ENCODE measurements around the gene LRRC8D.

DNA sequence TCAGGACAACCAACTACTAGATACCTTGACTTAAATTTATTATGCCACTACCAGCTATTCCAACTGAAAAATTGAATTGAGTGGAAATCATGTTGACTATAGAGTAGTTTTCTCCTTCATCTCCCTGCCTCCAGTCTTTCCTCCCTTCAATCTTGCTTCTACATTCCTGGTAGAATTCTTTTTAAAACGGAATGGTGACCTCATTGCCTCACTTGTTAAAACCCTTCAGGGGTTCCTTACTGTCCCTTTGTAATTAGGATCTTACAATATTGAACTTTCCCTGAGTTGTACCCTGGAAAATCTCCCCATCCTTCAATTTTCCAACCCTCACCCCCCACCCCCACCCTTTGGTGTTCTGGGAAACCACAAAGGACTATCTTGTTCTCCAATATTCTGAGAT is 91.2 kb downstream of the LRRC8D start:
- TF ChIP-seq MAFK (IDR thresholded peaks at IDR 0.05; ENCODE audit: low read depth, low read length) (no peak), RAD21 (IDR thresholded peaks at IDR 0.05; ENCODE audit: low read length) (no peak), FOS (IDR thresholded peaks at IDR 0.05; ENCODE audit: low read depth, low read length) (no peak), RCOR1 (IDR thresholded peaks at IDR 0.05; ENCODE audit: insufficient replicate concordance, low read length) (no peak)
- TF ChIP-seq, protein P1, sequence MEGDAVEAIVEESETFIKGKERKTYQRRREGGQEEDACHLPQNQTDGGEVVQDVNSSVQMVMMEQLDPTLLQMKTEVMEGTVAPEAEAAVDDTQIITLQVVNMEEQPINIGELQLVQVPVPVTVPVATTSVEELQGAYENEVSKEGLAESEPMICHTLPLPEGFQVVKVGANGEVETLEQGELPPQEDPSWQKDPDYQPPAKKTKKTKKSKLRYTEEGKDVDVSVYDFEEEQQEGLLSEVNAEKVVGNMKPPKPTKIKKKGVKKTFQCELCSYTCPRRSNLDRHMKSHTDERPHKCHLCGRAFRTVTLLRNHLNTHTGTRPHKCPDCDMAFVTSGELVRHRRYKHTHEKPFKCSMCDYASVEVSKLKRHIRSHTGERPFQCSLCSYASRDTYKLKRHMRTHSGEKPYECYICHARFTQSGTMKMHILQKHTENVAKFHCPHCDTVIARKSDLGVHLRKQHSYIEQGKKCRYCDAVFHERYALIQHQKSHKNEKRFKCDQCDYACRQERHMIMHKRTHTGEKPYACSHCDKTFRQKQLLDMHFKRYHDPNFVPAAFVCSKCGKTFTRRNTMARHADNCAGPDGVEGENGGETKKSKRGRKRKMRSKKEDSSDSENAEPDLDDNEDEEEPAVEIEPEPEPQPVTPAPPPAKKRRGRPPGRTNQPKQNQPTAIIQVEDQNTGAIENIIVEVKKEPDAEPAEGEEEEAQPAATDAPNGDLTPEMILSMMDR (conservative IDR thresholded peaks at IDR 0.05; ENCODE audit: low read depth, low read length): no peak
